Mesendoderm (in vitro differentiated cells): ENCODE measurements around the gene DCLRE1B.

ENCODE experiments used
- DNase-seq: peaks from one replicate; pipeline ENCODE4 v3.0.0; 2013
- H2AK5ac ChIP-seq: 2 replicates; pipeline ENCODE4 v1.6.1; 2013; ENCODE audit warnings: low read length, inconsistent platforms
- H2BK120ac ChIP-seq: 2 replicates; pipeline ENCODE4 v1.6.1; 2013; ENCODE audit warnings: low read depth, mild to moderate bottlenecking, low read length, moderate library complexity, mixed read lengths
- H2BK15ac ChIP-seq: replicated peaks from 2 replicates; pipeline ENCODE4 v1.6.1; 2013; ENCODE audit warnings: low read depth, mild to moderate bottlenecking, moderate library complexity
- H2BK5ac ChIP-seq: 2 replicates; pipeline ENCODE4 v1.6.1; 2013; ENCODE audit warnings: low read length, inconsistent platforms
- H3K18ac ChIP-seq: 2 replicates; pipeline ENCODE4 v1.6.1; 2013; ENCODE audit warnings: mild to moderate bottlenecking, low read length, mixed read lengths
- H3K23ac ChIP-seq: one replicate; pipeline ENCODE4 v1.6.1; 2013; ENCODE audit warnings: low read length
- H3K27ac ChIP-seq: 2 replicates; pipeline ENCODE4 v1.5.1; 2013; ENCODE audit warnings: low read depth, mild to moderate bottlenecking, inconsistent platforms, low read length, moderate library complexity
- H3K27me3 ChIP-seq: 2 replicates; pipeline ENCODE4 v1.6.1; 2013; ENCODE audit warnings: low read length, control low read depth, mild to moderate bottlenecking, inconsistent platforms; ENCODE audit not compliant: insufficient read depth, poor library complexity
- H3K36me3 ChIP-seq: 2 replicates; pipeline ENCODE4 v1.6.1; 2013; ENCODE audit warnings: low read length, inconsistent platforms; ENCODE audit not compliant: control insufficient read depth, insufficient read depth
- H3K4ac ChIP-seq: one replicate; pipeline ENCODE4 v1.6.1; 2013; ENCODE audit warnings: low read depth, mild to moderate bottlenecking, low read length, moderate library complexity
- H3K4me1 ChIP-seq: 2 replicates; pipeline ENCODE4 v1.6.1; 2013; ENCODE audit warnings: low read depth, low read length, inconsistent platforms; ENCODE audit not compliant: control insufficient read depth
- H3K4me2 ChIP-seq: 2 replicates; pipeline ENCODE4 v1.6.1; 2013; ENCODE audit warnings: low read length
- H3K4me3 ChIP-seq: 2 replicates; pipeline ENCODE4 v1.5.1; 2013; ENCODE audit warnings: mild to moderate bottlenecking, low read length
- H3K56ac ChIP-seq: one replicate; pipeline ENCODE4 v1.6.1; 2013; ENCODE audit warnings: low read length
- H3K79me1 ChIP-seq: 2 replicates; pipeline ENCODE4 v1.6.1; 2013; ENCODE audit warnings: low read length, inconsistent platforms
- H3K79me2 ChIP-seq: 2 replicates; pipeline ENCODE4 v1.6.1; 2013; ENCODE audit warnings: mild to moderate bottlenecking, low read length; ENCODE audit not compliant: control insufficient read depth, insufficient read depth
- H3K9ac ChIP-seq: 2 replicates; pipeline ENCODE4 v1.6.1; 2013; ENCODE audit warnings: low read length, inconsistent platforms
- H4K5ac ChIP-seq: one replicate; pipeline ENCODE4 v1.6.1; 2013; ENCODE audit warnings: low read length
- H4K8ac ChIP-seq: one replicate; pipeline ENCODE4 v1.6.1; 2013; ENCODE audit warnings: low read depth, mild to moderate bottlenecking, control low read depth, low read length, moderate library complexity
- WGBS: extraction: QIAGEN DNeasy Blood & Tissue Kit; methylation state at CpG from one replicate; pipeline ENCODE4 v1.1.7; 2013; ENCODE audit warnings: low lambda C conversion rate, missing lambda C conversion rate; ENCODE audit not compliant: insufficient coverage; ENCODE audit errors: extremely low coverage; 5-methylcytosine and 5-hydroxymethylcytosine counted together

Gene DCLRE1B

DNA sequence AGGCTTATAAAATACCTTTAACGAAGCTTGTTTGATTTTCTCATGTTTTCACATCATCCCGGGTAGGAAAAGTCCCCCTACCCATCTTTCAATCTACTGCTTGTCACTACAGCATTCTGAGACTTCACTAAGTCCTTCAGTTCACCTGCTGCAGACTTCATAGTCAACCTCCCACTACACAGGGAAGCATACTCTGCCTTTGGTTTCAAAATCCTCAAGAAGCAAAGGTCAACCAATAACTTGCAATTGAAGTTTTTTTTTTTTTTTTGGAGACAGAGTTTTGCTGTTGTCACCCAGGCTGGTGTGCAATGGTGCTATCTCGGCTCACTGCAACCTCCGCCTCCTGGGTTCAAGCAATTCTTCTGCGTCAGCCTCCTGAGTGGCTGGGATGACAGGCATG, 28.9 kb upstream of the DCLRE1B start:
- H2BK15ac ChIP-seq, result no peak overlapping the region
- H2AK5ac ChIP-seq, result no peak overlapping the region
- no peaks in the 10 kb centered on the region for H3K4me1 ChIP-seq
- no peak overlapping the region for H3K4me3 ChIP-seq
- no peaks in the 10 kb centered on the region for H3K27me3 ChIP-seq
- no peak overlapping the region for H2BK120ac ChIP-seq
- H3K18ac ChIP-seq, result no peak overlapping the region
- no CpG with 5 or more reads among the region's 5 CpGs for WGBS
- DNase-seq, result no peak
- no peak overlapping the region for H4K8ac ChIP-seq
- H2BK5ac ChIP-seq, result no peak overlapping the region
- H3K36me3 ChIP-seq, result no peaks in the 10 kb centered on the region
- H3K56ac ChIP-seq, result no peak overlapping the region
- H3K9ac ChIP-seq, result no peak overlapping the region
- H3K27ac ChIP-seq, result no peak overlapping the region
- H3K4ac ChIP-seq, result no peak overlapping the region
- no peak overlapping the region for H4K5ac ChIP-seq
- no peaks in the 10 kb centered on the region for H3K79me2 ChIP-seq
- H3K4me2 ChIP-seq, result no peak overlapping the region
- H3K79me1 ChIP-seq, result no peaks in the 10 kb centered on the region
- H3K23ac ChIP-seq, result no peak overlapping the region

DNA sequence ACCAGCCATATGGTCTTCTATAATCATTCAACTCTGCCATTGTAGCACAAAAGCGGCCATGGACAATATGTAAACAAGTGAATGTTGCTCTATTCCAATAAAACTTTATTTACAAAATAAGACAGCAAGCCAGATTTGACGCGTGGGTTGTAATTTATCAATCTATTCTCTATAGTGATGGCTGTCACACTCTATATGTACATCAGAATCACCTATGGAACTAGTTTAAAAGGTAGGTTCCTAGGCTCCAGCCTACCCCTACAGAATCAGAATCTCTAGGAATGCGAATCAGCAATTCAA, 25.4 kb upstream of the DCLRE1B start:
- Histone ChIP-seq H2BK15ac (no peak overlapping the region), H3K4ac (no peak overlapping the region), H4K8ac (no peak overlapping the region), H3K36me3 (no peaks in the 10 kb centered on the region), H3K79me2 (no peaks in the 10 kb centered on the region), H3K56ac (no peak overlapping the region), H3K27ac (no peak overlapping the region), H3K4me3 (no peak overlapping the region), H3K4me2 (no peak overlapping the region), H4K5ac (no peak overlapping the region), H3K79me1 (no peaks in the 10 kb centered on the region), H2AK5ac (no peak overlapping the region), H3K18ac (no peak overlapping the region), H3K23ac (no peak overlapping the region), H3K4me1 (no peaks in the 10 kb centered on the region), H2BK120ac (no peak overlapping the region), H2BK5ac (no peak overlapping the region), H3K9ac (no peak overlapping the region), H3K27me3 (no peaks in the 10 kb centered on the region)
- WGBS, result no CpG with 5 or more reads among the region's 4 CpGs
- DNase-seq, result no peak

DNA sequence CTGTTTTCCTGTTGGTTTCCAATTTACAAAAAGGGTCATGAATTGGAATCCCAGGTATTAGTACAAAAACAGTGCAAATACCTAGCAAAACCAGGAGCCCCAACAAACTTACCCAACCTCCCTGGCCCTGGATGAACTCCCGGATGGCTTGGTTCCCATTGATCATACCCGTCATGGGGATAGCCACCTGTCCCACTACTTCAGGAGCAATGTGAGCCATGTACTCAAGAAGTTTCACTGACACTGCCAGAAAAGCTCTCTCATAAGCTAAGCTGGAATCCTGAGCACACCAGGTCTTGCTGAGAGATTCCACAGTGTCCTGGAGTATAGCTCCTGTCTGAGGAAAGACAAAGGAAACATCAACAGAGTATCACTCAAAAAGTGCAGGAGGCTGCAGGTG, 23.5 kb upstream of the DCLRE1B start:
- H3K79me1 ChIP-seq, result no peaks in the 10 kb centered on the region
- H2AK5ac ChIP-seq, result no peak overlapping the region
- no CpG with 5 or more reads among the region's 2 CpGs for WGBS
- no peak overlapping the region for H3K4ac ChIP-seq
- H3K36me3 ChIP-seq, result no peaks in the 10 kb centered on the region
- no peak for DNase-seq
- no peak overlapping the region for H3K18ac ChIP-seq
- no peak overlapping the region for H2BK5ac ChIP-seq
- no peak overlapping the region for H4K5ac ChIP-seq
- H3K4me1 ChIP-seq, result no peaks in the 10 kb centered on the region
- H2BK15ac ChIP-seq, result no peak overlapping the region
- no peaks in the 10 kb centered on the region for H3K79me2 ChIP-seq
- no peak overlapping the region for H3K4me2 ChIP-seq
- H4K8ac ChIP-seq, result no peak overlapping the region
- H3K27ac ChIP-seq, result no peak overlapping the region
- no peaks in the 10 kb centered on the region for H3K27me3 ChIP-seq
- H3K23ac ChIP-seq, result no peak overlapping the region
- no peak overlapping the region for H2BK120ac ChIP-seq
- H3K9ac ChIP-seq, result no peak overlapping the region
- H3K4me3 ChIP-seq, result no peak overlapping the region
- H3K56ac ChIP-seq, result no peak overlapping the region

DNA sequence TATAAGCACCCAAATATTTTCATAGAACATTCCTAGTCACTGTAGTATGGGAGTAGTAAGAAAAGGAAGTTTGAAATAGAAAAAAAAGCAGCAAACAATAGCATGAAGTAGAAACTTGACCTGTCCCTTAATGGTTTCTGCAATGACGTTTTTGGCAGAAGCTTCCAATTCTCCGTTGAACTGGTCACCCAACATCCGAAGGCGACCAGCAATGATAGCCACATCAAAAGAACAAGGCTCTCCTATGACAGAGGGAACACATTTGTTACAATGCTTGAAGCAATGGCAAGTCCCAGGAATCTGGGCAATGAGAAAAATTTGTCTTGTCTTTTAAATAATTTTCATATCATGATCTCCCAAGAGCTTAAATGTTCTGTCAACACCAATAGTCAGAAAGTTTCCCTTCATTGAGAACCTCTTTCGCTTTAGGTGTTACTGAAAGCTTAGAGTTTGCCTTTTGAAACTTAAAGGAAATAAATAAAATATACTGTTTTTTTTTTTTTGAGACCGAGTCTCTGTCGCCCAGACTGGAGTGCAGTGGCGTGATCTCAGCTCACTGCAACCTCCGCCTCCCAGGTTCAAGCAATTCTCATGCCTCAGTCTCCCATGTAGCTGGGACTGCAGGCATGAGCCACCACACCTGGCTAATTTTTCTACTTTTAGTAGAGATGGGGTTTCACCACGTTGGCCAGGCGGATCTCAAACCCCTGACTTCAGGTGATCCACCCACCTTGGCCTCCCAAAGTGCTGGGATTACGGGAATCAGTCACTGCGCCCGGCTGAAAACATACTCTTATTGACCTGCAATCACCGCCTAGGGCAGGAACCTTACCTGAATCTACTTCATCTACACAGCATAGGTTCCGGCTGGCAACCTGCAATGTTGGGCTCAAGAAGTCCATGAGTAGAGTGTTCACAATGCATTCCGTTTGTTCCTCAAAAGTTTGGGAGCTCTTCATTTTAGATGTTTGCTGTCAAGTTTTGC, 18.4 kb upstream of the DCLRE1B start:
- Histone ChIP-seq H3K79me1 (no peaks in the 10 kb centered on the region), H3K56ac (no peak overlapping the region), H3K27me3 (no peaks in the 10 kb centered on the region), H2BK120ac (no peak overlapping the region), H3K23ac (no peak overlapping the region), H4K5ac (no peak overlapping the region), H3K4ac (no peak overlapping the region), H3K79me2 (no peaks in the 10 kb centered on the region), H3K4me3 (no peak overlapping the region), H2AK5ac (no peak overlapping the region), H3K4me2 (no peak overlapping the region), H3K18ac (no peak overlapping the region), H3K36me3 (no peaks in the 10 kb centered on the region), H2BK5ac (no peak overlapping the region), H3K27ac (no peak overlapping the region), H3K4me1 (no peaks in the 10 kb centered on the region), H2BK15ac (no peak overlapping the region), H4K8ac (no peak overlapping the region), H3K9ac (no peak overlapping the region)
- no peak for DNase-seq
- no CpG with 5 or more reads among the region's 17 CpGs for WGBS

DNA sequence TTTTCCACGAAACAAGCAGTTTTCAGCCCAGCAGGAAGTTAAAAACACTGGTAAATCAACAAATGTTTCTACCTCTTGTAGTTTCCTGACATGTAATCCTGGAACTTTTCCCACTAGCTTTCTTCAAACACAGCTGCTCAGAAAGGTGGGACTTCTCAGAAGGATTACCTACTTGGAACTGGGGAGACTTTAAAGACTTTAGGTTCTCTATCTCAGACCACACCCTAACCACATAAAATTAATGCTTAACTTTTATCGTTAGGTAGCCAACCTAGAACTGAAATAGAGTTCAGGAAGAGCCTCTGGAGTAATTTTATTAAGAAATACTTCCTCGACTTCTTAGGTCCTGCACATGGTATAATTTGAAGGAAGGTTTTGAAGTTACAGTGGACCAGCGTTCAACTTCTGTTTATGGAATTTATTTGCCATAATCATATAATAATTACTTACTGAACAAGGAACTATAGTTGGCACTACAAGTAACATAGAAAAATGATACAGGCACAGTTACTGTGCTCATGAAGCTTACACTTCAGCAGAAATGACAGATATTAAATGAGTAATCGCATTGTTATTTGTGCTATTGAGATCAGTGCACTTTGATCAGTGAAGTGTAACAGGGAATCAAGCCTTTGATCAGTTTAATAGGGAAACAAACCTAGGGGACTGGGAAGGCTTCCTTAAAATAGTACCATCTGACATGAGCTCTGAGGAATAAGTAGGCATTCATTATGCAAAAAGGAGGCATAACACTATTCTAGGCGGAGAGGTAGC, 17.5 kb upstream of the DCLRE1B start, which contains the start of gene BCL2L15:
BCL2L15 (minus strand) TSS at position 180 of the 774 bp plus-strand sequence. CDS start 206 bp downstream, outside the sequence.
- H4K5ac ChIP-seq, result no peak within 1 kb of the TSS
- no peak within 1 kb of the TSS for H2BK5ac ChIP-seq
- H3K9ac ChIP-seq, result no peak within 1 kb of the TSS
- no CpG with 5 or more reads among the region's 6 CpGs for WGBS
- no peak within 1 kb of the TSS for H3K4me2 ChIP-seq
- no peaks in the 10 kb centered on the region for H3K27me3 ChIP-seq
- H3K4me3 ChIP-seq, result no peak within 1 kb of the TSS
- H3K79me2 ChIP-seq, result no peaks in the 10 kb centered on the region
- H3K36me3 ChIP-seq, result no peaks in the 10 kb centered on the region
- H3K18ac ChIP-seq, result no peak within 1 kb of the TSS
- no peak within 1 kb of the TSS for H4K8ac ChIP-seq
- no peaks in the 10 kb centered on the region for H3K79me1 ChIP-seq
- no peak within 1 kb of the TSS for H2AK5ac ChIP-seq
- H3K4ac ChIP-seq, result no peak within 1 kb of the TSS
- no peak within 1 kb of the TSS for H3K27ac ChIP-seq
- no peak for DNase-seq
- H3K23ac ChIP-seq, result no peak within 1 kb of the TSS
- no peak within 1 kb of the TSS for H3K56ac ChIP-seq
- H2BK120ac ChIP-seq, result no peak within 1 kb of the TSS
- H2BK15ac ChIP-seq, result no peak within 1 kb of the TSS
- no peaks in the 10 kb centered on the region for H3K4me1 ChIP-seq
